Endothelial cell of umbilical vein (primary cell): Measurements from ENCODE around the gene FANCC. TPM values are rescaled to one million over a fixed set of nuclear protein-coding genes. Genes with fewer than 3 reads are reported as not detected.

Source experiments
- BruUV-seq: library from RNA; stranded (reverse); fragments of 400-500 nt; replicated peaks from 2 replicates; lab custom pipeline; 2021; lab: Mats Ljungman, UMichigan
- CTCF ChIA-PET: fragments of 300-600, 350-600 bp; sonication (Branson Sonifier 250); formaldehyde crosslinking; loops from one replicate; lab custom pipeline; 2021; ENCODE audit warnings: antibody characterized with exemption, inconsistent platforms; lab: Charles Lee
- POLR2A ChIA-PET: fragments of 300-600, 350-600 bp; sonication (Branson Sonifier 250); formaldehyde crosslinking; loops from one replicate; lab custom pipeline; 2021; ENCODE audit warnings: antibody characterized with exemption, inconsistent platforms; lab: Charles Lee
- DNase-seq: peaks from one replicate; pipeline ENCODE4 v3.0.0-alpha.2; 2011; ENCODE audit warnings: low read depth, low spot score
- FAIRE-seq: peaks from 2 replicates; lab custom pipeline; 2011; peaks lifted over from hg19 to GRCh38; lab: Jason Lieb, UNC
- H2AFZ ChIP-seq: 2 replicates; pipeline ENCODE4 v1.6.0; 2012; ENCODE audit warnings: low read depth, low read length, control low read depth, inconsistent platforms
- H3K27ac ChIP-seq: 2 replicates; pipeline ENCODE4 v1.5.1; 2011; ENCODE audit warnings: low read depth, mild to moderate bottlenecking, control low read depth, low read length, moderate library complexity; ENCODE audit not compliant: insufficient read depth
- H3K27me3 ChIP-seq, 2 experiments: 2 replicates each; pipeline versions ENCODE4 v1.6.0 to v1.6.1; 2011; ENCODE audit warnings: low read length in 2 of 2, mixed read lengths in 1 of 2; ENCODE audit not compliant: control insufficient read depth in 2 of 2, insufficient read depth in 2 of 2
- H3K36me3 ChIP-seq, 2 experiments: 2 replicates in 1 of 2; 3 replicates in 1 of 2; pipeline ENCODE4 v1.5.1; 2011; ENCODE audit warnings: low read length in 2 of 2, mild to moderate bottlenecking in 1 of 2, moderate library complexity in 1 of 2; ENCODE audit not compliant: control insufficient read depth in 2 of 2, insufficient read depth in 2 of 2; ENCODE audit errors: extremely low read depth in 1 of 2
- H3K4me1 ChIP-seq: 3 replicates; pipeline ENCODE4 v1.5.1; 2011; ENCODE audit warnings: mild to moderate bottlenecking, low read length; ENCODE audit not compliant: control insufficient read depth, insufficient read depth; ENCODE audit errors: extremely low read depth
- H3K4me2 ChIP-seq: 2 replicates; pipeline ENCODE4 v1.6.1; 2011; ENCODE audit warnings: low read length, control low read depth, mixed read lengths; ENCODE audit not compliant: insufficient read depth
- H3K4me3 ChIP-seq, 3 experiments: fragments of 200-600 bp in 1 of 3; sonication (generic), shearing (Covaris generic) in 1 of 3; replicated peaks in 1 of 3; 2 replicates each; pipeline ENCODE4 v1.5.1; 2011 to 2016; ENCODE audit warnings: control low read depth in 3 of 3, low read length in 3 of 3, mild to moderate bottlenecking in 2 of 3, inconsistent platforms in 1 of 3, low read depth in 1 of 3, moderate library complexity in 1 of 3; ENCODE audit not compliant: insufficient read depth in 1 of 3
- H3K79me2 ChIP-seq: 2 replicates; pipeline ENCODE4 v1.6.0; 2012; ENCODE audit warnings: low read length, inconsistent platforms; ENCODE audit not compliant: control insufficient read depth, insufficient read depth
- H3K9ac ChIP-seq: replicated peaks from 2 replicates; pipeline ENCODE3; 2011; ENCODE audit warnings: low read length, control low read depth; ENCODE audit not compliant: insufficient read depth; ENCODE audit errors: extremely low read depth
- H3K9me1 ChIP-seq: replicated peaks from 3 replicates; pipeline ENCODE4 v1.6.0; 2011; ENCODE audit warnings: mild to moderate bottlenecking, low read length; ENCODE audit not compliant: control insufficient read depth, insufficient read depth; ENCODE audit errors: extremely low read depth
- H3K9me3 ChIP-seq: replicated peaks from 2 replicates; pipeline ENCODE4 v1.5.1; 2012; ENCODE audit warnings: low read length, inconsistent platforms; ENCODE audit not compliant: control insufficient read depth, insufficient read depth
- H4K20me1 ChIP-seq: replicated peaks from 2 replicates; pipeline ENCODE3; 2011; ENCODE audit warnings: mild to moderate bottlenecking, low read length; ENCODE audit not compliant: control insufficient read depth, insufficient read depth; ENCODE audit errors: extremely low read depth
- EZH2 ChIP-seq: IDR thresholded peaks from 2 replicates; pipeline ENCODE4 v1.6.1; 2012; ENCODE audit warnings: borderline replicate concordance, low read depth, mild to moderate bottlenecking, moderate library complexity, low read length, inconsistent platforms; ENCODE audit not compliant: severe bottlenecking
- FOS ChIP-seq: IDR thresholded peaks from 2 replicates; pipeline ENCODE4 v1.6.1; 2011; ENCODE audit warnings: mild to moderate bottlenecking, low read length, moderate library complexity, borderline replicate concordance; ENCODE audit not compliant: insufficient read depth
- GATA2 ChIP-seq: IDR thresholded peaks from 2 replicates; pipeline ENCODE4 v1.7.0; 2011; ENCODE audit warnings: low read depth, mild to moderate bottlenecking, moderate library complexity, mixed read lengths, low read length; ENCODE audit not compliant: insufficient read length, insufficient read depth
- JUN ChIP-seq: IDR thresholded peaks from 2 replicates; pipeline ENCODE4 v1.6.1; 2011; ENCODE audit warnings: borderline replicate concordance, low read depth; ENCODE audit not compliant: insufficient read length, insufficient read depth
- MYC ChIP-seq: IDR thresholded peaks from one replicate; pipeline ENCODE4 v1.6.1; 2011; ENCODE audit warnings: mild to moderate bottlenecking, low read depth, low read length
- POLR2A ChIP-seq: IDR thresholded peaks from 2 replicates; pipeline ENCODE4 v1.6.1; 2012; ENCODE audit warnings: low read depth, mild to moderate bottlenecking, control low read depth, low read length
- POLR2AphosphoS5 ChIP-seq: IDR thresholded peaks from 2 replicates; pipeline ENCODE4 v1.6.1; 2012; ENCODE audit warnings: low read depth, mild to moderate bottlenecking, control low read depth, low read length, moderate library complexity; ENCODE audit not compliant: insufficient read depth
- dilution Hi-C: fragments of 300-500 bp; cut with MboI; formaldehyde crosslinking; loops from one replicate; pipeline ENCODE4 v1.15.0; 2019; ENCODE audit warnings: low sequenced_read_pairs; ENCODE audit not compliant: extremely low pct_ligation_motif_present
- intact Hi-C: fragments of 100-400 bp; cut with micrococcal nuclease; formaldehyde crosslinking; loops from one replicate; pipeline ENCODE4 v1.10.0; 2022
- polyA plus RNA-seq, 4 experiments: library from polyadenylated mRNA; depleted of rRNA in 3 of 4; stranded (reverse) in 3 of 4; unstranded in 1 of 4; fragments of >200 nt; gene quantifications; 2 replicates each; pipeline versions ENCODE4 v1.2.1 to v1.2.3, GENCODE V29; 2011 to 2012; ENCODE audit warnings: missing spikeins in 1 of 4
- total RNA-seq: library from RNA; stranded (reverse); gene quantifications from 2 replicates; pipeline ENCODE4 v1.2.3, GENCODE V29; 2021
- TF ChIP-seq, protein P1 (sequence below), 2 donors: IDR thresholded peaks; 1 replicate in 1 of 2; 2 replicates in 1 of 2; pipeline ENCODE4 v1.5.1; 2011; ENCODE audit warnings: low read length in 2 of 2, mild to moderate bottlenecking in 2 of 2, moderate library complexity in 2 of 2, control low read depth in 1 of 2, inconsistent platforms in 1 of 2, low read depth in 1 of 2; ENCODE audit not compliant: insufficient read depth in 1 of 2; ENCODE audit errors: extremely low read depth in 1 of 2
- TF ChIP-seq, protein P2 (sequence below): IDR thresholded peaks from 2 replicates; pipeline ENCODE4 v1.6.1; 2011; ENCODE audit not compliant: insufficient read depth, insufficient read length

The FANCC gene
- total and polyA plus RNA-seq, 2 donors (not counting 3 experiments of a cell fraction or from before 2014, with no cell fraction given): 5.7 to 13.1 TPM

DNA sequence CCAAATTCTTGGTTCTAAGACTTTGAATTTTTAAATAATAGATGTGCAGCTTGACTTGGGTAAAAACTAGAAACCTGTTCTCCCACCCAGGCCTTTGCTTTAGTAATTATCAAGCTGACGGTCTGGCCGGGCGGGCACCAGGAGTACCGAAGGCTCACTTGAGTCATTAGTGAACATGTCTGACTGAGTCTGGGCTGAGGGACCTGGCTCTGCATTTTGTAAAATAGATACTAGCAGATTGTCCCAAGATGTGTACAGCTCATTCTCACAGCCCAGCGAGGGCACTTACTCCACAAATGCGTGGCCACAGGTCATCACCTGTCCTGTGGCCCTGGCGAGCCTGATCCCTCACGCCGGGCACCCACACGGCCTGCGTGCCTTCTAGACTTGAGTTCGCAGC is 216.2 kb downstream of the FANCC start:
- Histone ChIP-seq H3K4me2 (no peak overlapping the region), H3K27ac (no peak overlapping the region), H4K20me1 (no peaks in the 10 kb centered on the region), H3K9me1 (no peaks in the 10 kb centered on the region), H3K27me3 (no peaks in the 10 kb centered on the region), H3K4me3 (no peak overlapping the region), H2AFZ (no peak overlapping the region), H3K79me2 (no peaks in the 10 kb centered on the region), H3K36me3 (peaks cover 2 to 3% of the 10 kb centered on the region in 2 experiments), H3K9me3 (no peaks in the 10 kb centered on the region), H3K4me1 (no peaks in the 10 kb centered on the region), H3K9ac (no peak overlapping the region)
- POLR2A ChIA-PET: no interaction called here
- no TSS peak for BruUV-seq
- dilution Hi-C loops (no loop called here), intact Hi-C loops (no loop called here)
- FAIRE-seq (no peak), DNase-seq (no peak)
- TF ChIP-seq JUN (no peak), GATA2 (no peak), EZH2 (no peak), POLR2A (no peak), FOS (no peak), MYC (no peak), POLR2AphosphoS5 (no peak)
- TF ChIP-seq, protein P1, sequence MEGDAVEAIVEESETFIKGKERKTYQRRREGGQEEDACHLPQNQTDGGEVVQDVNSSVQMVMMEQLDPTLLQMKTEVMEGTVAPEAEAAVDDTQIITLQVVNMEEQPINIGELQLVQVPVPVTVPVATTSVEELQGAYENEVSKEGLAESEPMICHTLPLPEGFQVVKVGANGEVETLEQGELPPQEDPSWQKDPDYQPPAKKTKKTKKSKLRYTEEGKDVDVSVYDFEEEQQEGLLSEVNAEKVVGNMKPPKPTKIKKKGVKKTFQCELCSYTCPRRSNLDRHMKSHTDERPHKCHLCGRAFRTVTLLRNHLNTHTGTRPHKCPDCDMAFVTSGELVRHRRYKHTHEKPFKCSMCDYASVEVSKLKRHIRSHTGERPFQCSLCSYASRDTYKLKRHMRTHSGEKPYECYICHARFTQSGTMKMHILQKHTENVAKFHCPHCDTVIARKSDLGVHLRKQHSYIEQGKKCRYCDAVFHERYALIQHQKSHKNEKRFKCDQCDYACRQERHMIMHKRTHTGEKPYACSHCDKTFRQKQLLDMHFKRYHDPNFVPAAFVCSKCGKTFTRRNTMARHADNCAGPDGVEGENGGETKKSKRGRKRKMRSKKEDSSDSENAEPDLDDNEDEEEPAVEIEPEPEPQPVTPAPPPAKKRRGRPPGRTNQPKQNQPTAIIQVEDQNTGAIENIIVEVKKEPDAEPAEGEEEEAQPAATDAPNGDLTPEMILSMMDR (IDR thresholded peaks at IDR 0.05; ENCODE audit: extremely low read depth in 1 of 2, insufficient read depth in 1 of 2, low read depth in 1 of 2, low read length in 2 of 2): no peak
- TF ChIP-seq, protein P2, sequence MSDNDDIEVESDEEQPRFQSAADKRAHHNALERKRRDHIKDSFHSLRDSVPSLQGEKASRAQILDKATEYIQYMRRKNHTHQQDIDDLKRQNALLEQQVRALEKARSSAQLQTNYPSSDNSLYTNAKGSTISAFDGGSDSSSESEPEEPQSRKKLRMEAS: no peak
- CTCF ChIA-PET: no interaction called here
